Endothelial cell of hepatic sinusoid (primary cell): ENCODE results near the gene CRTAC1.
"Not testable (repeated sequence)": the region's sequence is repeated elsewhere in the genome, so short reads cannot be mapped to it uniquely, and the experiment has no call there.

Source experiments
- in situ Hi-C: cut with HindIII; loops from 2 replicates; pipeline ENCODE4 v1.10.0; 2017; ENCODE audit warnings: low sequenced_read_pairs

CRTAC1 gene

DNA sequence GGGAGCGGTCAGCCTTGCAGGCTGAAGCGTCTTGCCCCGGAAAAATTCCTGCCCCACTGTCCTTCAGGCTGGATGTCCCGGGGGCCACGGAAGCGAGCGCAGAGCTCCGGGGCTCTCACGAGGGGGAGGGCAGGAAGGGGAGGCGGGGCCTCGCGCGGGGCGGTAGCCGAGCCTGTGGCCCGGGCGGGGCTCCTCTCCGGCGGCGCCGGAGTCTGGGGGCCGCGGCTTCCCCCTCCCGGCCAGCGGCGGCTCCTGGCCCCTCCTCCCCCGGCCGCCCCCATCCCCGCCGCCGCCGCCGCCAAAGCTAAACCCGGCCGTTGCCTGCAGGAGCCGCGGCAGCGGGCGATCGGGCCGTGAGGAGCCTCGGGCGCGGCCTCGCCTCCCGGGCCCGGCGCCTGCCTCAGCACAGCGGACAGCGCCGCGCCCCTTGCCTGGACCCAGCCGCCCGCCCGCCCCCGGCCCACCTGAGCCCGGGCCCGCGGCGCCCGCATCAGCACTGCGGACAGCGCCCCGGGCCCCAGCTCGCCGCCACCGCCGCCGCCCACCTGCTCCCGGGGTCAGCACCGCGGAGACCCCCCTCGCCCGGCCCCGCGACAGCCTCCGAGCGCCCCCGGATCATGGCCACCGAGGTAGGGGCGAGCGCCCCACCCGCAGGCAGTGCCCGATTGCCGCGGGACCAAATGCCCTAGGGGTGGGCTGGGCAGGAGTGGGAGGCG, 180.6 kb downstream of the CRTAC1 start, which contains the start of gene GOLGA7B:
Gene GOLGA7B (plus strand): TSS at position 157 of the 716 bp plus-strand sequence. CDS start 461 bp downstream, at position 618.
- in situ Hi-C loops = no loop called here

GRCh38 chr10:97849103-97849686, 181.2 kb downstream of the CRTAC1 start:
- in situ Hi-C loops = no loop called here

GRCh38 chr10:97844678-97845077, 185.7 kb downstream of the CRTAC1 start:
- in situ Hi-C loops = no loop called here

DNA sequence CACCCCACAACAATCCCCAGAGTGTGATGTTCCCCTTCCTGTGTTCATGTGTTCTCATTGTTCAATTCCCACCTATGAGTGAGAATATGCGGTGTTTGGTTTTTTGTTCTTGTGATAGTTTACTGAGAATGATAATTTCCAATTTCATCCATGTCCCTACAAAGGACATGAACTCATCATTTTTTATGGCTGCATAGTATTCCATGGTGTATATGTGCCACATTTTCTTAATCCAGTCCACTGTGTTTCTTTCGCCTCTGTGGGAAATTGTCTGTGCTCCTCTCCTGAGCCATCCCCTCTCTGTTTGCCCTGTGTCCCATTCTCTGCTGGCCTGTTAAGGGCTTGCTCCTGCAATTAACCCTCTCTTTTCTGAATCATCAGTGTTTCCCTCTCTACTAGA, 186.4 kb downstream of the CRTAC1 start:
- in situ Hi-C loops = not testable (repeated sequence)

GRCh38 chr10:97843281-97843671, 187.1 kb downstream of the CRTAC1 start:
- in situ Hi-C loops = no loop called here

DNA sequence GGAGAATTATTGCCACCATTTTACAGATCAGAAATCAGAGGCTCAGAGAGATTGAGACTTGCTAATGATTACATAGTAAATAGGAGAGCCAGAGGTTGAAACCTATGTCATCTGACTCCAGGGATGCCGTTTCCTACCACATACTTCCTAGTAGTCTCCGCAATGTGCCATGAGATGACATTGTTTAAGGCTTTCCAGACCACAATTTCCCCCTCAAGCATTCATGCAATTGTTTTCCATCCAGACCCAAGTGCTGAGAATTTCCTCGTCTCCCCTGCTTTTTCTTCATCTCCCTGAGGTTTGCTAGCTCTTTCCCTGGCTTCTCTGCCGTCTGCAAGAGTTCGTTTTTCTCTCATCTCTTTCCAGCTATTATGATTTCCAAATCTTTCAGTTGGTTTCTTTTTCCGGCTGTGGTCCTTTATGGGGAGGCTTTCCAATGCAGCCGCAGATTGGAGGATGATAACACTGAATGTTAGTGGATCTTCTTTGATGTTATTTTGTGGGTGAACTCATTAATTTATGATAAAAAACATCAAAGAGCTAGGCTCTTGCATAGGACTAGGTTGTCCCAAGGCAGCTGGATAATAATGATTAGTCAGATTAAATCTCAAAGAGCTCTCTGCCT, 187.7 kb downstream of the CRTAC1 start:
- in situ Hi-C loops = no loop called here

DNA sequence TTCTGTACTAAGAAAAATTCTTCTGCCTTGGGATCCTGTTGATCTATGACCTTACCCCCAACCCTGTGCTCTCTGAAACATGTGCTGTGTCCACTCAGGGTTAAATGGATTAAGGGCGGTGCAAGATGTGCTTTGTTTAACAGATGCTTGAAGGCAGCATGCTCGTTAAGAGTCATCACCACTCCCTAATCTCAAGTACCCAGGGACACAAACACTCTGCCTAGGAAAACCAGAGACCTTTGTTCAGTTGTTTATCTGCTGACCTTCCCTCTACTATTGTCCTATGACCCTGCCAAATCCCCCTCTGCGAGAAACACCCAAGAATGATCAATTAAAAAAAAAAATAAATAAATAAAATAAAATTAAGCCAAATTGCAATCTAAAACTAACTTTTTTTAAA, 188.3 kb downstream of the CRTAC1 start:
- in situ Hi-C loops = not testable (repeated sequence)

GRCh38 chr10:97841166-97841565, 189.3 kb downstream of the CRTAC1 start:
- in situ Hi-C loops = not testable (repeated sequence)

GRCh38 chr10:97838091-97838490, 192.3 kb downstream of the CRTAC1 start:
- in situ Hi-C loops = no loop called here

- in situ Hi-C loops = no loop called here
Measured at GRCh38 chr10:97836446-97836845, 194.0 kb downstream of the CRTAC1 start.

- in situ Hi-C loops = no loop called here
Measured at GRCh38 chr10:97831259-97831658, 199.2 kb downstream of the CRTAC1 start.

DNA sequence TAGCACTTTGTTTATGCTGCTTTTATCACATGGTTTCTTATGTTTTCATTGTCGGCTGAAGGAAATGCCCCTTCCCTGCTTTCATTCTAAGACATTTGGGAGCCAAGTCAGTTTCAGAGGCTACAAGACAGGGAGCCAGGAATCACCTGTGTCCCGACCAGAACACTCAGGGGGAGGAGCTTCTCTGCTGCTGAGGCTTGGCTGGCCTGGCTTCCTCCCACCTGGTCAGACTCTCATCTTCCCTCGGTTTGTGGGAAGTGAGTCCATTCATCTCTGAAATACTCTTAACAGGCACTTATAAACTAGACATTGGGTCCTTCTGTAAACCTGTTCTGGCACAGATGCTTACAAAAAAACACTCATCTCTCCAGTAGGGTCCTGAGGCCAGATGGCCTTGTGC, 200.4 kb downstream of the CRTAC1 start:
- in situ Hi-C loops = no loop called here

DNA sequence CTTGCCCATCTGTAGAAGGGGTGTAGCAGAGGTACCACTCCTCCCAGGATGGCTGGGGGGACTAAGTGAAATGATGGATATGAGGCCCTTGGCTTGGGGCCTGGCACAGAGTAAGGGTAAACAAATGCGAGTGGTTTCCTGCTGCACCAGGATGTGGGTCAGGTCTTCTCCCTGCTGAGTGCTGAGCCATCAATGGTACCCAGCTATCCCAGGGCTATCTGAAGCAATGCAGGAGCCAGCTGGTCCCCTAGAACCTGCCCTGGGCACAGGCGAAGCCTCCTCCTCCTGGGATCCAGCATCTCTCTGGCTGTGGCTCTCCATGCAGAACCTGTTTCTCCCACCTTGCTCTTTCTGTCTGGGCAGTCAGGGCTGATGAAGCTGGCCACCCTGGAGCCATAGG, 201.7 kb downstream of the CRTAC1 start:
- in situ Hi-C loops = no loop called here

DNA sequence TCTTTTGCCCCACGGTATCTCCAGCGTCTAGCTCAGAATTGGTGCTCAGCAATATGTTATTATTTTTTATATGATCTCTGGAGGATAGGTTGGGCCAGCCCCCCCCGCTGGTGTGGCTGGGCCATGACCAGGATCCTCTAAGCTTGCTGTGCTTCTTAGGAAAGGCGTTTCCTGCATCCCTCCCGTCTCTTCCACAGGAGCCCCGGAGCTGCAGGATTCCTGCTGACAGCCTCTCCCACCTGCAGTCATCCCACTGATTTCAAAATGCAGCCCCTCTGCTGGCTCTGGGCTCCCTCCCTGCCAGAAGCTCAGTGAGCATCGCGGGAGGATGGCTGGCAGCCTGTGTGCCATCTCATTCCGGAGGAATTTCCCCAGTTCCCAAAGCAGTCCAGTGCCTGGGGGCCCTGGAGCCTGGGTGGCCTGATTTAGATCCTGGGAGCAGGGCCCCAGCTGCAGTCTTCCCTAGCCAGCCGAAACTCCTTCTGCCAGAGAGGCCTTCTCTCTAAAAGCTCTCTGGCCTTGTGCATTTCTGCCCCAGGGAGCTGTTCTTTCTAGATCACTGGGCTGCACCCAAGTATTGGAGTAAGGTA, 202.6 kb downstream of the CRTAC1 start:
- in situ Hi-C loops = no loop called here

GRCh38 chr10:97826892-97827291, 203.5 kb downstream of the CRTAC1 start:
- in situ Hi-C loops = no loop called here

GRCh38 chr10:97825020-97825760, 205.2 kb downstream of the CRTAC1 start:
- in situ Hi-C loops = no loop called here

- in situ Hi-C loops = no loop called here
Measured at GRCh38 chr10:97823734-97824133, 206.7 kb downstream of the CRTAC1 start.

GRCh38 chr10:97822261-97822687, 208.1 kb downstream of the CRTAC1 start:
- in situ Hi-C loops = no loop called here

DNA sequence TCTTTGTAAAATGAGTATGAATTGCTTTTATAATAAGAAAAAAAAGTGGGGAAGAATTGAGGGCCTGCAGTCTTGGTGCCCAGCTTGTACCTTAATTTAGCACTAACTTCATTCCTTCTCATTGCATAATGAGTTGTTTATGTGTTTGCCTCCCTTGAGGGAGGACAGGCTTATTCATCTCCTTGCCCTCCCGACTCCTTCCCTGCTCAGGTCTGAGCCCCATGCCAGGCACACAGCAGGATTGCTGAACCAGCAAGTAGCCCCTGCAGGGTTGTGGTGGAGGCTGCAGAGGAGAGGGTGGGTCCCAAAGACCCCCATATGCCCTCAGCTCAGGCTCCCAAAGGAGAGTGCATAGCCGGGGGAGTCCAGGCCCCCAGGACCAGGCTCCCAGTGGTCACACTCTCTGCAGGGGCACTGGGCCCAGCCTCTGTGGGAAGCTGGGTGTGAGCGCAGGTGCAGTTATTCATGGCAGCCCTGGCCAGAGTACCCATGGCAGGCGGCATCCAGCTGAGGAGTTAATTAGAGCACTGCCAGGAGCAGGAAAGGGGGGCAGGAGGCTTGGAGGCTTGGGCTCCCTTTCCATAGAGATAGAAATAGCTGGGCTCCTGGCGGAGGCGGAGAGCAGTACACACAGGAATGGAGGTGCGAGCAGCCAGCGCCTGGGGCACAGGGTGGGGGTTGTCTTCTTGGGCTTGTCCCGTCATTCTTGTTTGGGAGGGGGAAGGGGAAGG, 208.9 kb downstream of the CRTAC1 start:
- in situ Hi-C loops = no loop called here

DNA sequence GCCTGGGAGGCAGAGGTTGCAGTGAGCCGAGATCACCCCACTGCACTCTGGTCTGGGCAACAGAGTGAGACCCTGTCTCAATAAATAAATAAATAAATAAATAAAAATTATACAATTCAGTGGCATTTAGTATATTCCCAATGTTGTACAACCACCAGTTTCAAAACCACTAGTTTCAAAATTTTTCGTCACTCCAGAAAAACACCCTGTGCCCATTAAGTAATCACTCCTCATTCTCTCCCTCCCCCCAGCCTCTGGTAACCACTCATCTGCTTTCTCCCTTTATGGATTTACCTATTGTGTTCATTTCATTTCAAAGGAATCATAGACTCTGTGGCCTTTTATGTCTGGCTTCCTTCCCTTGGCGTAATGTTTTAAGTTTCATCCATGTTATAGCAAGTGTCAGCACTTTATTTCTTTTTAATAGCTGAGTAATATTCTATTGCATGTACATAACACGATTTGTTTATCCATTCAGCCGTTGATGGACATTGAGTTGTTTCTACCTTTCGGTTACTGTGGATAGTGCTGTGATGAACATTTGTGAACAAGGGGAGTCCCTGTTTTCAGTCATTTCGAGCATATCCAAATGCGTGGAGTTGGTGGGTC, 210.2 kb downstream of the CRTAC1 start:
- in situ Hi-C loops = no loop called here
